ENCODE data around the gene MARK3.

MARK3 gene

GRCh38 chr14:103343164-103343879, 41.9 kb upstream of the MARK3 start:
- no peak for TF ChIP-seq CTCF (IDR thresholded peaks at IDR 0.05; ENCODE audit: insufficient read depth, low read depth, low read length, missing control alignments)
- no peak for DNase-seq (ENCODE audit: low read depth)
- H3K4me3 ChIP-seq (ENCODE audit: low read length): no peak overlapping the region

- DNase-seq (ENCODE audit: low read depth): no peak
- TF ChIP-seq CTCF (IDR thresholded peaks at IDR 0.05; ENCODE audit: insufficient read depth, low read depth, low read length, missing control alignments): no peak
- H3K4me3 ChIP-seq (ENCODE audit: low read length): no peak overlapping the region
Measured at GRCh38 chr14:103343905-103344797, 41.1 kb upstream of the MARK3 start.

- TF ChIP-seq CTCF (IDR thresholded peaks at IDR 0.05; ENCODE audit: insufficient read depth, low read depth, low read length, missing control alignments): no peak
- no peak overlapping the region for H3K4me3 ChIP-seq (ENCODE audit: low read length)
- DNase-seq (ENCODE audit: low read depth): no peak
Measured at GRCh38 chr14:103346286-103346685, 38.9 kb upstream of the MARK3 start.

- TF ChIP-seq CTCF (IDR thresholded peaks at IDR 0.05; ENCODE audit: insufficient read depth, low read depth, low read length, missing control alignments): no peak
- no peak overlapping the region for H3K4me3 ChIP-seq (ENCODE audit: low read length)
- DNase-seq (ENCODE audit: low read depth): no peak
Measured at GRCh38 chr14:103347091-103347815, 38.0 kb upstream of the MARK3 start.

GRCh38 chr14:103348154-103348553, 37.1 kb upstream of the MARK3 start:
- DNase-seq (ENCODE audit: low read depth): no peak
- no peak for TF ChIP-seq CTCF (IDR thresholded peaks at IDR 0.05; ENCODE audit: insufficient read depth, low read depth, low read length, missing control alignments)
- no peak overlapping the region for H3K4me3 ChIP-seq (ENCODE audit: low read length)

GRCh38 chr14:103349982-103350381, 35.2 kb upstream of the MARK3 start:
- no peak for DNase-seq (ENCODE audit: low read depth)
- no peak for TF ChIP-seq CTCF (IDR thresholded peaks at IDR 0.05; ENCODE audit: insufficient read depth, low read depth, low read length, missing control alignments)
- H3K4me3 ChIP-seq (ENCODE audit: low read length): no peak overlapping the region

Data from epithelial cell of esophagus (primary cell).